ENCODE measurements around the gene UBE2G1.
"Not testable (repeated sequence)": the region's sequence is repeated elsewhere in the genome, so short reads cannot be mapped to it uniquely, and the experiment has no call there.

Gene UBE2G1

GRCh38 chr17:4366327-4367063 is at the start of gene UBE2G1:
Gene UBE2G1 (minus strand): TSS chr17:4366675. CDS start chr17:4366316, 359 bp downstream.
- peak; percentile 92 to 93 for DNase-seq (ENCODE audit: low read depth in 2 of 2)

- DNase-seq (ENCODE audit: low read depth in 2 of 2), result peak; percentile 63 to 71
Measured at GRCh38 chr17:4412933-4413831, 46.7 kb upstream of the UBE2G1 start.

- no peak for DNase-seq (ENCODE audit: low read depth in 2 of 2)
Measured at GRCh38 chr17:4411201-4411600, 44.7 kb upstream of the UBE2G1 start.

- no peak for DNase-seq (ENCODE audit: low read depth in 2 of 2)
Measured at GRCh38 chr17:4409659-4410058, 43.2 kb upstream of the UBE2G1 start.

GRCh38 chr17:4407851-4408250 is 41.4 kb upstream of the UBE2G1 start:
- DNase-seq (ENCODE audit: low read depth in 2 of 2), result no peak

GRCh38 chr17:4407216-4407615 is 40.7 kb upstream of the UBE2G1 start:
- no peak for DNase-seq (ENCODE audit: low read depth in 2 of 2)

- no peak for DNase-seq (ENCODE audit: low read depth in 2 of 2)
Measured at GRCh38 chr17:4406386-4406785, 39.9 kb upstream of the UBE2G1 start.

- no peak for DNase-seq (ENCODE audit: low read depth in 2 of 2)
Measured at GRCh38 chr17:4405699-4406098, 39.2 kb upstream of the UBE2G1 start.

- no peak for DNase-seq (ENCODE audit: low read depth in 2 of 2)
Measured at GRCh38 chr17:4405038-4405669, 38.7 kb upstream of the UBE2G1 start.

- no peak for DNase-seq (ENCODE audit: low read depth in 2 of 2)
Measured at GRCh38 chr17:4397840-4398239, 31.4 kb upstream of the UBE2G1 start.

- DNase-seq (ENCODE audit: low read depth in 2 of 2), result no peak
Measured at GRCh38 chr17:4395111-4395478, 28.6 kb upstream of the UBE2G1 start.

- DNase-seq (ENCODE audit: low read depth in 2 of 2), result no peak
Measured at GRCh38 chr17:4394208-4395110, 28.0 kb upstream of the UBE2G1 start.

GRCh38 chr17:4393806-4394205 is 27.3 kb upstream of the UBE2G1 start:
- DNase-seq (ENCODE audit: low read depth in 2 of 2), result no peak

GRCh38 chr17:4389079-4389478 is 22.6 kb upstream of the UBE2G1 start:
- no peak for DNase-seq (ENCODE audit: low read depth in 2 of 2)

- no peak for DNase-seq (ENCODE audit: low read depth in 2 of 2)
Measured at GRCh38 chr17:4387137-4387536, 20.7 kb upstream of the UBE2G1 start.

- DNase-seq (ENCODE audit: low read depth in 2 of 2), result no peak
Measured at GRCh38 chr17:4386406-4386805, 19.9 kb upstream of the UBE2G1 start.

- DNase-seq (ENCODE audit: low read depth in 2 of 2), result no peak
Measured at GRCh38 chr17:4381690-4382671, 15.5 kb upstream of the UBE2G1 start.

GRCh38 chr17:4378626-4379025 is 12.2 kb upstream of the UBE2G1 start:
- no peak for DNase-seq (ENCODE audit: low read depth in 2 of 2)

- not testable (repeated sequence) for DNase-seq (ENCODE audit: low read depth in 2 of 2)
Measured at GRCh38 chr17:4377247-4377646, 10.8 kb upstream of the UBE2G1 start.

- not testable (repeated sequence) for DNase-seq (ENCODE audit: low read depth in 2 of 2)
Measured at GRCh38 chr17:4375796-4376440, 9.4 kb upstream of the UBE2G1 start.
